Gastrocnemius medialis (tissue), 4 donors: ENCODE results near the gene MKLN1. TPM values are rescaled to one million over a fixed set of nuclear protein-coding genes. Genes with fewer than 3 reads are reported as not detected.

Source experiments
- ATAC-seq, 2 donors: fragments of 150-250 bp; one replicate each; pipeline ENCODE4 v1.9.1; 2016
- DNase-seq, 2 donors: peaks; one replicate each; pipeline ENCODE4 v3.0.0-alpha.2; 2019
- H3K27ac ChIP-seq, 4 donors: fragments of 200-600 bp; sonication (generic); 1 replicate in 1 of 4; 2 replicates in 3 of 4; pipeline ENCODE4 v1.5.1; 2016 to 2018; ENCODE audit warnings: mild to moderate bottlenecking in 2 of 4, moderate library complexity in 1 of 4
- H3K27me3 ChIP-seq, 3 donors: fragments of 200-600 bp; sonication (generic) in 2 of 3; 1 replicate in 1 of 3; 2 replicates in 2 of 3; pipeline versions ENCODE4 v1.5.1 to v1.6.0; 2016 to 2019; ENCODE audit warnings: mild to moderate bottlenecking in 1 of 3, moderate library complexity in 1 of 3
- H3K36me3 ChIP-seq, 2 donors: fragments of 200-600 bp; sonication (generic) in 1 of 2; one replicate each; pipeline ENCODE4 v1.5.1; 2017 to 2018
- H3K4me1 ChIP-seq, 2 donors: fragments of 200-600 bp; sonication (generic) in 1 of 2; one replicate each; pipeline ENCODE4 v1.5.1; 2016 to 2017; ENCODE audit warnings: mild to moderate bottlenecking in 2 of 2
- H3K4me3 ChIP-seq, 4 donors: fragments of 200-600 bp; sonication (generic) in 3 of 4; 1 replicate in 1 of 4; 2 replicates in 3 of 4; pipeline ENCODE4 v1.5.1; 2016 to 2019; ENCODE audit warnings: mild to moderate bottlenecking in 2 of 4
- H3K9me3 ChIP-seq, 3 donors: fragments of 200-600 bp; sonication (generic) in 2 of 3; 1 replicate in 1 of 3; 2 replicates in 2 of 3; pipeline ENCODE4 v1.5.1; 2016 to 2019
- POLR2A ChIP-seq, 2 donors: fragments of 450-650 bp; IDR thresholded peaks; one replicate each; pipeline ENCODE4 v1.6.1; 2017; ENCODE audit warnings: antibody characterized with exemption in 2 of 2, mild to moderate bottlenecking in 2 of 2, moderate library complexity in 2 of 2
- in situ Hi-C, 4 donors: fragments of 200-750 bp; cut with MboI; loops; one replicate each; pipeline versions ENCODE4 v1.15.0 to v1.8.0; 2017; ENCODE audit warnings: low sequenced_read_pairs in 4 of 4
- intact Hi-C: fragments of 100-400 bp; cut with DNase I; formaldehyde crosslinking; loops from one replicate; pipeline ENCODE4 v1.15.1; 2023; ENCODE audit warnings: low total_unique reads
- total RNA-seq, 4 donors: library from RNA; depleted of rRNA; stranded (reverse); fragments of >200 nt; gene quantifications; one replicate each; pipeline versions ENCODE4 v1.1.0 to v1.2.3, GENCODE V29; 2016
- TF ChIP-seq, protein P1 (sequence below), 5 experiments: fragments of 450-650 bp in 3 of 5; fragments of 200-600 bp in 2 of 5; sonication (generic) in 2 of 5; IDR thresholded peaks in 4 of 5; conservative IDR thresholded peaks in 1 of 5; 1 replicate in 4 of 5; 2 replicates in 1 of 5; pipeline ENCODE4 v1.5.1; 2016 to 2019; ENCODE audit warnings: antibody characterized with exemption in 5 of 5, mild to moderate bottlenecking in 3 of 5, moderate library complexity in 3 of 5

The MKLN1 gene
- total RNA-seq, 4 donors from 2014 or later, result 29.1 to 81.1 (median 48.9) TPM

DNA sequence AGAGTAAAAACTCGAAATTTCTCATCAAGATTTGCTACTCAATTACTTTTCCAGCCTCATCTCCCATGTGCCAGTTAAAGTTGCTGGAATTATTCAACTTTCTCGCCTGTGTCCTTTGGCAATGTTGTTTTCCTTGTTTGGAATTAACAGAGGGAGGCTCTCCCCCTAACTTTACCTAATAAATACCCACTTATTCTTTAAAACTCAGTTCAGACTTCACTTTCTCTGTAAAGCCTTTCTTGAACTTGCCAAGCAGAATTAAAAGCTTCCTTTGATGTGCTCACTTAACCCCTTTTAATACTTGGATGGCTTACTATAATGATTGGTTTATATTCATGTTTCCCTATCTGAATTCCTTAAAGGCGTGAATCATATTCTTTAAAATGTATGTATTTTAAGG, 104.1 kb downstream of the MKLN1 start:
- Histone ChIP-seq H3K27me3 (no peaks in the 10 kb centered on the region), H3K27ac (peak overlapping the region; percentile 57 to 88 (median 79)), H3K4me3 (no peak overlapping the region), H3K36me3 (peaks cover 0 to 15% of the 10 kb centered on the region in 2 donors), H3K4me1 (peaks cover 12 to 24% of the 10 kb centered on the region in 2 donors), H3K9me3 (no peaks in the 10 kb centered on the region)
- intact Hi-C loops, result no loop called here
- ATAC-seq (no peak), DNase-seq (no peak)
- no peak for TF ChIP-seq POLR2A (IDR thresholded peaks at IDR 0.05)
- TF ChIP-seq, protein P1, sequence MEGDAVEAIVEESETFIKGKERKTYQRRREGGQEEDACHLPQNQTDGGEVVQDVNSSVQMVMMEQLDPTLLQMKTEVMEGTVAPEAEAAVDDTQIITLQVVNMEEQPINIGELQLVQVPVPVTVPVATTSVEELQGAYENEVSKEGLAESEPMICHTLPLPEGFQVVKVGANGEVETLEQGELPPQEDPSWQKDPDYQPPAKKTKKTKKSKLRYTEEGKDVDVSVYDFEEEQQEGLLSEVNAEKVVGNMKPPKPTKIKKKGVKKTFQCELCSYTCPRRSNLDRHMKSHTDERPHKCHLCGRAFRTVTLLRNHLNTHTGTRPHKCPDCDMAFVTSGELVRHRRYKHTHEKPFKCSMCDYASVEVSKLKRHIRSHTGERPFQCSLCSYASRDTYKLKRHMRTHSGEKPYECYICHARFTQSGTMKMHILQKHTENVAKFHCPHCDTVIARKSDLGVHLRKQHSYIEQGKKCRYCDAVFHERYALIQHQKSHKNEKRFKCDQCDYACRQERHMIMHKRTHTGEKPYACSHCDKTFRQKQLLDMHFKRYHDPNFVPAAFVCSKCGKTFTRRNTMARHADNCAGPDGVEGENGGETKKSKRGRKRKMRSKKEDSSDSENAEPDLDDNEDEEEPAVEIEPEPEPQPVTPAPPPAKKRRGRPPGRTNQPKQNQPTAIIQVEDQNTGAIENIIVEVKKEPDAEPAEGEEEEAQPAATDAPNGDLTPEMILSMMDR (IDR thresholded peaks at IDR 0.05 in 4 of 5, conservative IDR thresholded peaks at IDR 0.05 in 1 of 5), result no peak
- in situ Hi-C loops, result loop anchor here in 1 of 4 donors (25.0 kb wide), 1 partner anchor 344 kb away; no protein-coding TSS in a partner anchor

DNA sequence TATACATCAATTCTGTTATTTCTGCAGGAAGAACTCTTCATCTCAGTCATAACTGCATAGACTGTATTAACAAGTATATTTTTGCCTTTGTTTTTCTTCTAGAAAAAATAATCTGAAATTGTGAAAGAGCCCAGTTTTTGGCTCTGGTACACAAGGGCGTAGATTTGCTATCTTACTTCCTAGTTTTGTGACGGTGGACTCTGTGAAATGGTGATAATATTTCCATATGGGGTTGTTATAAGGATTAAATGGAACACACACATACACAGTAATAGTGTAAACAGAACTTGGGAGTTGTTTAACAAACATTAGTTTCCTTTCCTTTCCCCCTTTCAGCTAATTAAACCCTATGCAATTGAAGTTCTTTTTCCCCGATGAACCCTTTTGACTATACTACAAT, 108.7 kb downstream of the MKLN1 start:
- H3K36me3 ChIP-seq, result peaks cover 3 to 37% of the 10 kb centered on the region in 2 donors
- H3K9me3 ChIP-seq, result no peaks in the 10 kb centered on the region
- DNase-seq, result no peak
- peak overlapping the region in 1 of 4 donors; percentile 21 for H3K27ac ChIP-seq
- TF ChIP-seq, protein P1 (IDR thresholded peaks at IDR 0.05 in 4 of 5, conservative IDR thresholded peaks at IDR 0.05 in 1 of 5), result no peak
- TF ChIP-seq POLR2A (IDR thresholded peaks at IDR 0.05), result no peak
- no peaks in the 10 kb centered on the region for H3K27me3 ChIP-seq
- no peak overlapping the region for H3K4me3 ChIP-seq
- intact Hi-C loops (no loop called here), in situ Hi-C loops (loop anchor here in 1 of 4 donors (25.0 kb wide), 1 partner anchor 349 kb away; no protein-coding TSS in a partner anchor)
- ATAC-seq, result no peak
- peaks cover 2 to 20% of the 10 kb centered on the region in 2 donors for H3K4me1 ChIP-seq

DNA sequence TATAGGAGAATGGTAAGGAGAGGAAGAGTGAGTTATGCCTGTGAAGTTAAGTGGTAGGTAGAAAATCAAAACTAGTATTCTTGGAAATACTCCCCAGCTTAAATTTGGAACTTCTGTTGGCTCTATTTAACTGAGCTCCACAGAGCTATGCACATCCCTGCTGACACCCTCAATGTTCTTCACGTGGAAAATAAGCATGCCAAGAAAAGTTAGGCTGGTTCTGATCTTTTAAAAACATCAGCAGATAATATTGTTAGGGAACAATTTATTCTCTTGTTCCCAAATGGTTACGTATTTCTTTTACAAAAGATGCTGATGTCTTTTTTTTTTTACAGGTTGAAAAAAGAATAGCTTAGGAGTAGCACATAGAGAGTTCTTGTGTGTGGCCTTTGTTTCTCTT, 111.3 kb downstream of the MKLN1 start:
- no peaks in the 10 kb centered on the region for H3K27me3 ChIP-seq
- no peak for ATAC-seq
- TF ChIP-seq, protein P1 (IDR thresholded peaks at IDR 0.05 in 4 of 5, conservative IDR thresholded peaks at IDR 0.05 in 1 of 5), result no peak
- TF ChIP-seq POLR2A (IDR thresholded peaks at IDR 0.05), result no peak
- intact Hi-C loops, result no loop called here
- in situ Hi-C loops, result loop anchor here in 1 of 4 donors (25.0 kb wide), 1 partner anchor 352 kb away; no protein-coding TSS in a partner anchor
- H3K4me3 ChIP-seq, result no peak overlapping the region
- DNase-seq, result no peak
- peaks cover 13 to 22% of the 10 kb centered on the region in 2 donors for H3K4me1 ChIP-seq
- H3K27ac ChIP-seq, result peak overlapping the region in 1 of 4 donors; percentile 55
- no peaks in the 10 kb centered on the region for H3K9me3 ChIP-seq
- H3K36me3 ChIP-seq, result peaks cover 3 to 37% of the 10 kb centered on the region in 2 donors

DNA sequence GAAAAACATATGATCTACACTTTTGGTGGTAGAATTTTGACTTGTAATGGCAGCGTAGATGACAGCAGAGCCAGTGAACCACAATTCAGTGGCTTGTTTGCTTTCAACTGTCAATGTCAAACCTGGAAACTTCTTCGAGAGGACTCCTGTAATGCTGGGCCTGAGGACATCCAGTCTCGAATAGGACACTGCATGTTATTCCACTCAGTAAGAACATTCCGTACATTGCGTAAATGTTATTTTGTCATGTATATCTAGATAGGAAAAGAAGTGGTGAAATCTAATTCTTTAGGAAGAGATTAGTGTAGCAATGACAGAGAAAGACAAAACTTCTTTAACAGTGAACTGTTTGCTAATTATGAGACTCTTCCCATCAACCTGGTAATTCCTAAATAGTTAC, 115.8 kb downstream of the MKLN1 start:
- ATAC-seq, result peak; percentile 94 to 98
- Histone ChIP-seq H3K4me3 (no peak overlapping the region), H3K27me3 (no peaks in the 10 kb centered on the region), H3K9me3 (no peaks in the 10 kb centered on the region), H3K27ac (peak overlapping the region; percentile 69 to 82 (median 75)), H3K36me3 (peaks cover 0 to 15% of the 10 kb centered on the region in 2 donors), H3K4me1 (peaks cover 14 to 21% of the 10 kb centered on the region in 2 donors)
- peak; percentile 47 to 63 for DNase-seq
- in situ Hi-C loops, result loop anchor here in 1 of 4 donors (25.0 kb wide), 1 partner anchor 356 kb away; no protein-coding TSS in a partner anchor
- intact Hi-C loops, result loop anchor here (5.0 kb wide), 1 partner anchor 351 kb away; no protein-coding TSS in a partner anchor
- TF ChIP-seq POLR2A (IDR thresholded peaks at IDR 0.05), result no peak

DNA sequence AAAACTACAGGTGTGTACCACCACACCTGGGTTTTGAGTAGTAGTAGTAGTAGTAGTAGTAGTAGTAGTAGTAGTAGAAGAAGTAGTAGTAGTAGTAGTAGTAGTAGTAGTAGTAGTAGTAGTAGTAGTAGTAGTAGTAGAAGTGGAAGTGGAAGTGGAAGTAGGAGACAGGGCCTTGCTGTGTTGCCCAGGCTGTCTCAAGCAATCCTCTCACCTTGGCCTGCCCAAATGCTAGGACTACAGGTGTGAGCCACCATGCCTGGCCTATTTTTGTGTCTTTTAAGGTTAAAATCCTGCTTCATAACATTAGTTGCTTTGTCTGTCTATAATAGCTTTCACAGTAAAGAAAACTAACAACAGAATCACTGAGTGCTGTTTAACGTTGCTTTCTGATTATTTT, 117.0 kb downstream of the MKLN1 start:
- Histone ChIP-seq H3K27ac (peak overlapping the region; percentile 69 to 82 (median 75)), H3K36me3 (peaks cover 0 to 4% of the 10 kb centered on the region in 2 donors), H3K4me1 (peaks cover 12 to 14% of the 10 kb centered on the region in 2 donors), H3K27me3 (no peaks in the 10 kb centered on the region), H3K4me3 (no peak overlapping the region), H3K9me3 (no peaks in the 10 kb centered on the region)
- in situ Hi-C loops, result loop anchor here in 1 of 4 donors (25.0 kb wide), 1 partner anchor 357 kb away; no protein-coding TSS in a partner anchor
- no peak for DNase-seq
- ATAC-seq, result no peak
- intact Hi-C loops, result loop anchor here (5.0 kb wide), 1 partner anchor 352 kb away; no protein-coding TSS in a partner anchor
- no peak for TF ChIP-seq POLR2A (IDR thresholded peaks at IDR 0.05)
- TF ChIP-seq, protein P1 (IDR thresholded peaks at IDR 0.05 in 4 of 5, conservative IDR thresholded peaks at IDR 0.05 in 1 of 5), result no peak
